Stomach smooth muscle (tissue), 2 donors: Measurements from ENCODE around the gene PAWR.
"Not testable (repeated sequence)": the region's sequence is repeated elsewhere in the genome, so short reads cannot be mapped to it uniquely, and the experiment has no call there.

Source experiments
- H3K27ac ChIP-seq: one replicate; pipeline ENCODE4 v1.7.0; 2013; ENCODE audit warnings: mild to moderate bottlenecking, low read length, inconsistent platforms
- H3K27me3 ChIP-seq, 2 donors: one replicate each; pipeline ENCODE4 v1.7.0; 2013; ENCODE audit warnings: low read length in 2 of 2; ENCODE audit not compliant: insufficient read depth in 2 of 2, control insufficient read depth in 1 of 2
- H3K36me3 ChIP-seq, 2 donors: one replicate each; pipeline ENCODE4 v1.7.0; 2013; ENCODE audit warnings: low read length in 2 of 2; ENCODE audit not compliant: control insufficient read depth in 2 of 2, insufficient read depth in 2 of 2
- H3K4me1 ChIP-seq: one replicate; pipeline ENCODE4 v1.7.0; 2013; ENCODE audit warnings: low read length; ENCODE audit not compliant: control insufficient read depth, insufficient read depth
- H3K4me3 ChIP-seq, 2 donors: one replicate each; pipeline ENCODE4 v1.7.0; 2013; ENCODE audit warnings: low read length in 2 of 2
- H3K9ac ChIP-seq, 2 donors: one replicate each; pipeline ENCODE4 v1.7.0; 2013; ENCODE audit warnings: low read length in 2 of 2, mild to moderate bottlenecking in 1 of 2
- H3K9me3 ChIP-seq, 2 donors: one replicate each; pipeline ENCODE4 v1.7.0; 2013; ENCODE audit warnings: low read length in 2 of 2; ENCODE audit not compliant: control insufficient read depth in 2 of 2
- donor health status: healthy.
- donor health status: Pancreatic carcinoma.

The PAWR gene

DNA sequence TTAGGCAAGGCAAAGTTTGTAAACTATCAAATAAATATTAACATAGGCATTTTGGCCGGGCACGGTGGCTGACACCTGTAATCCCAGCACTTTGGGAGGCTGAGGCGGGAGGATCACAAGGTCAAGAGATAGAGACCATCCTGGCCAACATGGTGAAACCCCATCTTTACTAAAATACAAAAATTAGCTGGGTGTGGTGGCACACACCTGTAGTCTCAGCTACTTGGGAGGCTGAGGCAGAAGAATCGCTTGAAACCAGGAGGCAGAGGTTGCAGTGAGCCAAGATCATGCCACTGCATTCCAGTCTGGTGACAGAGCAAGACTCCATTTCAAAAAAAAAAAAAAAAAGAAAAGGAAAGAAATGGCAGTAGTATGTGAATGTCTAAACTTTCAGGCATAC is 43.9 kb downstream of the PAWR start:
- H3K36me3 ChIP-seq, H3K27me3 ChIP-seq, H3K9me3 ChIP-seq, H3K4me3 ChIP-seq, H3K9ac ChIP-seq, H3K4me1 ChIP-seq, H3K27ac ChIP-seq: not testable (repeated sequence)

DNA sequence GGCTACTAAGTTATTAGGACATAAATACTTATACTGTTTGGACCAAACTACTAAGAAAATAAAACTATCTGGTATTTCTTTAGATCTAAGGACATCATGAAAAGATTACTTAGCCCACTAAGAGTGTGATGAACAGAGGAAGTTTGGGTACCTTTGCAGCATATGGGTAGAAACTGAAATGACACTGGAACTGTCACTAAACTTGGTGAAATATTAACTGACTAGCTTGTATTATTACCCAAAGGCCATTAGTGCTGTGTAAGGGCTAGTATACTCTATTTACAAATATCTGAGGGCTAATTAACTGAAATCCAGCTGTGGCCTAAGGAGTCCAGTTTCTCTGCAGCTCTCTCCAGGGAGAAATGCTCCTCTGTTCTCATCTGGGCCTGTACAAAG is 45.5 kb downstream of the PAWR start:
- H3K27me3 ChIP-seq, result no peaks in the 10 kb centered on the region
- no peaks in the 10 kb centered on the region for H3K4me1 ChIP-seq
- no peak overlapping the region for H3K27ac ChIP-seq
- H3K4me3 ChIP-seq, result no peak overlapping the region
- H3K9ac ChIP-seq, result no peak overlapping the region
- H3K36me3 ChIP-seq, result no peaks in the 10 kb centered on the region
- no peaks in the 10 kb centered on the region for H3K9me3 ChIP-seq

DNA sequence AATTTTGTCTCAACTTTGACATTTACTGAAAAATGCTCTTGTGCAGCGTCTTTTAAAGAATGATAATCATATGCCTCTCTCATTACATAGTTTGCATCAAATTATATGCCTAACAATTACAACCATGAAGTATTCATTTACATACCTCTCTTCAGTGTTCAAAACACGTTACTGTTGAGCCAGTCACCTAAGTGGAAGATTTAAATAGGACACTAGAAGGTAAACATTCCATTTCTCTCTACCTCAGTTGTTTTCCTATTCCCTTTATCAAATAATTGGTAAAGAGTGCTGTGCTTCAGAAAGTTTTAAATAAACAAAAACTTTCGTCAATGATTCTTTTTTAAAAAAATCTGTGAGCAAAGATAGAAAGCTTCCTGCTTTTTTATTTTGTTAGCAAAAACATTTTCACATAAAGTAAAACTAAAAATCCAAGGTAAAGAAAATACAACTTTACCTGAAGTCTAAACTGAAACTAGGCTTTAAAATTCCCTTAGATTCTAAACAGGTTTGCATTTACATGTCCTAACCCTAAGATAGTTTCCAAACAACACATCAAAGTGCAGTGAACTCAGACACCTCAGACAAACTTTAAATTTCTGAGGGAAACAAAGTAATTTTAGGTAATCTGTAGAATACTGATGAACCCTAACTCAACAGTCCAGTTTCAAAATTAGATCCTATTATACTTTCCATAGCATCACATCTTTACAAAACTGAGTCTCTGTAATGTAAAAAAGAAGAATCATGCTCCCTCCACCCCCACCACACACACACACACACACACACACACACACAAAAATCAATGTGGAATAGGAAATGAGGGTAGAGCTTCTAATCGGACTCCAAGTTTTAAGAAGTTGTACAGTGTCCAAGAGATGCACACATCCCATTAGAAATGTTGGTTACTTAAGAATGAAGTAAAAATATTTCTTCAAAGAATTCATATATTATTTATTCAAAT is 46.2 kb downstream of the PAWR start:
- H3K9ac ChIP-seq, result no peak overlapping the region
- H3K27me3 ChIP-seq, result no peaks in the 10 kb centered on the region
- H3K27ac ChIP-seq, result no peak overlapping the region
- no peaks in the 10 kb centered on the region for H3K36me3 ChIP-seq
- H3K4me3 ChIP-seq, result no peak overlapping the region
- no peaks in the 10 kb centered on the region for H3K4me1 ChIP-seq
- H3K9me3 ChIP-seq, result no peaks in the 10 kb centered on the region

DNA sequence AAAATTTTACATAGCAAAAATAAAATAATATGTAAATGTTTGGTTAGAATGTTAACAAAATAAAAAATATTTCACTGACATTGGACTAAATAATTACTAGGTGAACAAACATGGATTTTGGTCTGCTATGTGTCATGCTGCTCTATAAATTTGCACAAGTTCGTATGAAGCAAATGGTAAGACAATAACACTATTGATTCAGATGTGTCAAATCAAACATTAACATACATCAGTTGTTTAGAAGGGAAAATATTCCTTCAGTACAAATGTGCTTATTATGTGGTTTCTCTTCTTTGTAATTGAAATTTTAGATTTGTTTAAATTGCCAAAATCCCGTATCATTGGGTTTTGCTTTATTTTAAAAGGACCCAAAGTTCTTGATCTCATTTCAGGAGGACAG is 46.9 kb downstream of the PAWR start:
- no peak overlapping the region for H3K9ac ChIP-seq
- no peak overlapping the region for H3K27ac ChIP-seq
- no peaks in the 10 kb centered on the region for H3K4me1 ChIP-seq
- H3K9me3 ChIP-seq, result no peaks in the 10 kb centered on the region
- H3K27me3 ChIP-seq, result no peaks in the 10 kb centered on the region
- H3K4me3 ChIP-seq, result no peak overlapping the region
- no peaks in the 10 kb centered on the region for H3K36me3 ChIP-seq

DNA sequence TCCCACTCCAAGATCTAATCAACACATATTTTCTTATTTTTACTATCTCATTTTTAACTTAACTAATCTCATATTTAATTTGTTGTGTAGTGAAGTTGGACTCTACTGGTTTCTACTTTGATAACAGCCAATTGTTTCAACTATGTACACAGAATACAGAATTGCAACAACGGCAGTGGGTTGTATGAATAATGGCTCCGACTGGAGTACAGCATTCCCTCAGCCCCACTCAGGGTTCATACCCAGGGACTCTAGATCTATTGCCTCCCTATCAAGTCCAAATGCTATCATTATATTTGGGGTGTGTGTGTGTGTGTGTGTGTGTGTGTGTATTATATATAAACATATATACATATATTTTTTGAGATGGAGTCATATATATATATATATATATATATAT is 52.3 kb downstream of the PAWR start:
- Histone ChIP-seq H3K27ac (no peak overlapping the region), H3K9ac (no peak overlapping the region), H3K4me3 (no peak overlapping the region), H3K9me3 (no peaks in the 10 kb centered on the region), H3K27me3 (no peaks in the 10 kb centered on the region), H3K4me1 (no peaks in the 10 kb centered on the region), H3K36me3 (no peaks in the 10 kb centered on the region)

DNA sequence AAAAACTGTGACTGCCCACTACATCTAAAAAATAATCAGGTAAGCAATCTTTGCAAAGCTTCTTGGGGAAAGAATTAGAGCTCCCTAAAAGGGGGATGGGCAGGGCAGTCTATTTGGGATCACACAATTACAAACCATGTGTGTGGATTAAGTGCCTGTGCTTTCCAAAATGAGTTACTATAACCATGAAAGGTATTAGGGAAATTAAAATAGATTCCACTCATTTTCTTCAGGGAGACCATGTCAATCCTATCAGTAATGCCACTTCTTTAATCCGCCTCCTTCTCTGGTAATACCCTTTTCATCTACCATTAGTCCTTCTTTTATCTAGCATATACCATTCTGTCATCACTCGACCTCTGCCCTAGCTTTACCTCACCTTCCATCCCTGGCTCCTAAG is 53.7 kb downstream of the PAWR start:
- Histone ChIP-seq H3K4me1 (no peaks in the 10 kb centered on the region), H3K27ac (no peak overlapping the region), H3K9ac (no peak overlapping the region), H3K9me3 (no peaks in the 10 kb centered on the region), H3K4me3 (no peak overlapping the region), H3K36me3 (no peaks in the 10 kb centered on the region), H3K27me3 (no peaks in the 10 kb centered on the region)

DNA sequence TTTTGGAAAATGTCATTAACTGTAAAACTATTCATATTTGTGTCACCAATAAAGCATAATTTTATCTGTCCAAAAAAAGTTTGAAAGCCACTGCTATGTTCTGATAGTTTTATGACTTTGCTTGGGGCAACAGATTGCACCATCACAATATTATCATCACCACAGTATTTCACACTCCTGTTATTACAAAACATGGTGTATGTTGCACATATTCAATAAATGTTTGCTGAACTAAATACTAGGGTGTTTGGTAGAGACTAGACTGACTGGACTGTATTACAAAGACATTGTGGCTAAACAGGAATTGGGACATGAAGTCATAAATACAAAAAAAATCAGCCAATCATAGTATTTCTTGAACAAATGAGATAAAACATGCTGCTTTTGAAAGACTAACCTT is 55.1 kb downstream of the PAWR start:
- H3K4me3 ChIP-seq, result no peak overlapping the region
- H3K27ac ChIP-seq, result no peak overlapping the region
- H3K4me1 ChIP-seq, result no peaks in the 10 kb centered on the region
- H3K36me3 ChIP-seq, result no peaks in the 10 kb centered on the region
- H3K27me3 ChIP-seq, result no peaks in the 10 kb centered on the region
- H3K9ac ChIP-seq, result no peak overlapping the region
- no peaks in the 10 kb centered on the region for H3K9me3 ChIP-seq

DNA sequence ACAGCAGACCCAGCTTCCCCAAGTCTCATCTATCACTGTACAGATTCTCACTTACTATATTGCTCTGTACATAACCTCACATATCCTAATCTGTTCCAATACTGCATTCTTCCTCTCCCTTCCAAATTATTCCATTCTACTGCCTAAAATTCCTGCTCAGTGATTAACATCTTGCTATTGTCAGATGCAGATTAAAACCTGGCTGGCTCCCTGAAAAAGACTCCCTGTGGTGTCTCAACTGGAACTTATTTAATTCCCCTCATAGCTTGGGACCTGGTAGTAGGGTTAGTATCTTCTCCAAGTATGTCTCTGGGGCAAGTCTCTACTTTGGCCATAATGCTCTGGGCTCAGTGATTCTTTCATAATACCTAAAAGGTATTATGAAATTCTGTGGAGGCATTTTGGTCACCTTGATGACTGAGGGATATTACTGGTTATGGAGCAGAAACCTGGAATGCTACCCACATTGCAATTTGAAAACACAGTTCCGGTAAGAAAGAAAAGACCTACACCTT is 55.8 kb downstream of the PAWR start:
- H3K36me3 ChIP-seq, result no peaks in the 10 kb centered on the region
- H3K4me3 ChIP-seq, result no peak overlapping the region
- no peak overlapping the region for H3K9ac ChIP-seq
- H3K4me1 ChIP-seq, result no peaks in the 10 kb centered on the region
- no peak overlapping the region for H3K27ac ChIP-seq
- H3K9me3 ChIP-seq, result no peaks in the 10 kb centered on the region
- no peaks in the 10 kb centered on the region for H3K27me3 ChIP-seq

DNA sequence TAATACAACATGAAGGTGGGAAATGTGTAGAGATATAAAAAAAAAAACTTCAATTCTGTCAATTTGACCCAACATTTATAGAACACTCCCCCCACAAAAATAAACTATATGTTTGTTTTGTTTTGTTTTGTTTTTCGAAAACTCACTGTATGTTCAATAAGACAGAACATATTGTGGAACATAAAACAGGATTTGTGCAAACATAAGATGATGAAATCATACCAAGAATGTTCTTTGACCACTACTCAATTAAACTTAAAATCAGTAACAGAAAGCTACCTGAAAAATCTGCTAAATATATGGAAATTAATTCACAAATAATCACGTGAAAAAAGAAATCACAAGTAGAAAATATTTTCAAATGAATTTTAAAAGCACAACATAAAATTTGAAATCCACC is 61.2 kb downstream of the PAWR start:
- no peak overlapping the region for H3K27ac ChIP-seq
- no peaks in the 10 kb centered on the region for H3K36me3 ChIP-seq
- H3K9me3 ChIP-seq, result no peaks in the 10 kb centered on the region
- no peaks in the 10 kb centered on the region for H3K27me3 ChIP-seq
- H3K4me3 ChIP-seq, result no peak overlapping the region
- no peak overlapping the region for H3K9ac ChIP-seq
- H3K4me1 ChIP-seq, result no peaks in the 10 kb centered on the region

DNA sequence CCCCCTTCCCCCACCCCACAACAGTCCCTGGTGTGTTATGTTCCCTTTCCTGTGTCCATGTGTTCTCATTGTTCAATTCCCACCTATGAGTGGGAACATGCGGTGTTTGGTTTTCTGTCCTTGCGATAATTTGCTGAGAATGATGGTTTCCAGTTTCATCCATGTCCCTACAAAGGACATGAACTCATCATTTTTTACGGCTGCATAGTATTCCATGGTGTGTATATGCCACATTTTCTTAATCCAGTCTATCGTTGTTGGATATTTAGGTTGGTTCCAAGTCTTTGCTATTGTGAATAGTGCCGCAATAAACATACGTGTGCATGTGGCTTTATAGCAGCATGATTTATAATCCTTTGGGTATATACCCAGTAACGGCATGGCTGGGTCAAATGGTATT is 64.0 kb downstream of the PAWR start:
- not testable (repeated sequence) for H3K36me3 ChIP-seq, H3K27ac ChIP-seq, H3K4me3 ChIP-seq, H3K4me1 ChIP-seq, H3K9me3 ChIP-seq, H3K9ac ChIP-seq, H3K27me3 ChIP-seq

DNA sequence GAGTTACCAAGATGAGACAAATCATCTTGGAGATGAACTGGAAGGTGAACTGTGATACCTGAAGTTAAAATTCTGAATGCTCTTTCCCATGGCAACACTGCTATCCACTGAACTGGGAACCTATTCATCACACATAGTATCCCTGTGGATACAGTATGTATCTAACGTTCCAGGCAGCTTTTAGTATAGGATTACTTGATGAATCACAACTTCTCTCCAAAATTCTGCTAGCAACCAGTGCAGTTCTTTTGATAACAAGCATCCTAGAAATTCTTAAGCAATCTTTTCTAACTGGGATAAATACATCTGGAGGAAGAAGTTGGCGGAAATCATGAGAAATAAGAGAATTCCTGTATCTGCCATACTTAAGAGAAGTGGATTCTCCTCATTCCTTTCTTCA is 66.4 kb downstream of the PAWR start:
- no peaks in the 10 kb centered on the region for H3K27me3 ChIP-seq
- no peak overlapping the region for H3K27ac ChIP-seq
- no peak overlapping the region for H3K4me3 ChIP-seq

More for the DNA sequence above, 66.4 kb downstream of the PAWR start:
- no peak overlapping the region for H3K9ac ChIP-seq
- no peaks in the 10 kb centered on the region for H3K4me1 ChIP-seq
- no peaks in the 10 kb centered on the region for H3K9me3 ChIP-seq
- peaks cover 0 to 5% of the 10 kb centered on the region in 2 donors for H3K36me3 ChIP-seq
